GM20431 (cell line): ENCODE results near the gene SEL1L2.
"Not testable (repeated sequence)": the region's sequence is repeated elsewhere in the genome, so short reads cannot be mapped to it uniquely, and the experiment has no call there.

ENCODE experiments used
- in situ Hi-C: fragments of 300-500 bp; cut with MseI, MboI; formaldehyde crosslinking; loops from one replicate; pipeline ENCODE4 v1.15.0; 2020; ENCODE audit warnings: low sequenced_read_pairs; ENCODE audit not compliant: unreplicated experiment

SEL1L2 gene

GRCh38 chr20:13990465-13990864, at the start of gene SEL1L2:
Gene SEL1L2 (minus strand): TSS chr20:13990614. CDS start chr20:13990534, 80 bp downstream.
- in situ Hi-C loops = no loop called here

GRCh38 chr20:14036567-14036966, 46.2 kb upstream of the SEL1L2 start:
- in situ Hi-C loops = no loop called here

- in situ Hi-C loops = no loop called here
These were observed 42.9 kb upstream of the SEL1L2 start for GRCh38 chr20:14033310-14033709.

GRCh38 chr20:14030991-14031390, 40.6 kb upstream of the SEL1L2 start:
- in situ Hi-C loops = no loop called here

- in situ Hi-C loops = no loop called here
These were observed 22.3 kb upstream of the SEL1L2 start for GRCh38 chr20:14012671-14013070.

- in situ Hi-C loops = no loop called here
These were observed 18.8 kb upstream of the SEL1L2 start for GRCh38 chr20:14009208-14009607.

GRCh38 chr20:14005996-14006395, 15.6 kb upstream of the SEL1L2 start:
- in situ Hi-C loops = no loop called here

GRCh38 chr20:14000917-14001316, 10.5 kb upstream of the SEL1L2 start:
- in situ Hi-C loops = no loop called here

GRCh38 chr20:13996265-13996664, 5.9 kb upstream of the SEL1L2 start:
- in situ Hi-C loops = no loop called here

- in situ Hi-C loops = no loop called here
These were observed 5.4 kb upstream of the SEL1L2 start for GRCh38 chr20:13995841-13996240.

- in situ Hi-C loops = no loop called here
These were observed 4.8 kb upstream of the SEL1L2 start, which contains the start of gene MACROD2 for GRCh38 chr20:13995086-13995665. Gene MACROD2 (plus strand): TSS chr20:13995516.

- in situ Hi-C loops = not testable (repeated sequence)
These were observed 1.5 kb upstream of the SEL1L2 start for GRCh38 chr20:13991955-13992354.

GRCh38 chr20:13991311-13991710, 897 bp upstream of the SEL1L2 start:
- in situ Hi-C loops = no loop called here

- in situ Hi-C loops = no loop called here
These were observed 6.2 kb downstream of the SEL1L2 start for GRCh38 chr20:13984211-13984610.

GRCh38 chr20:13960525-13960924, 29.9 kb downstream of the SEL1L2 start:
- in situ Hi-C loops = no loop called here

GRCh38 chr20:13960119-13960518, 30.3 kb downstream of the SEL1L2 start:
- in situ Hi-C loops = no loop called here

- in situ Hi-C loops = no loop called here
These were observed 37.2 kb downstream of the SEL1L2 start for GRCh38 chr20:13953227-13953626.

- in situ Hi-C loops = no loop called here
These were observed 42.7 kb downstream of the SEL1L2 start for GRCh38 chr20:13947719-13948118.

- in situ Hi-C loops = no loop called here
These were observed 49.4 kb downstream of the SEL1L2 start for GRCh38 chr20:13941031-13941430.

GRCh38 chr20:13936781-13937576, 53.4 kb downstream of the SEL1L2 start:
- in situ Hi-C loops = no loop called here

- in situ Hi-C loops = no loop called here
These were observed 55.2 kb downstream of the SEL1L2 start for GRCh38 chr20:13934992-13935894.
